NCI-H1694 (cell line): Measurements from ENCODE around the gene SLC35A2.

Experiments used
- DNase-seq: peaks from one replicate; lab custom pipeline; 2025; lab: John Stamatoyannopoulos, UW

Gene SLC35A2

GRCh38 chrX:48911412-48912182 is at the start of gene SLC35A2:
TSS of gene SLC35A2 (minus strand) at chrX:48911646. CDS start at chrX:48911636, 10 bp downstream.
- DNase-seq, result peak; percentile 80

DNA sequence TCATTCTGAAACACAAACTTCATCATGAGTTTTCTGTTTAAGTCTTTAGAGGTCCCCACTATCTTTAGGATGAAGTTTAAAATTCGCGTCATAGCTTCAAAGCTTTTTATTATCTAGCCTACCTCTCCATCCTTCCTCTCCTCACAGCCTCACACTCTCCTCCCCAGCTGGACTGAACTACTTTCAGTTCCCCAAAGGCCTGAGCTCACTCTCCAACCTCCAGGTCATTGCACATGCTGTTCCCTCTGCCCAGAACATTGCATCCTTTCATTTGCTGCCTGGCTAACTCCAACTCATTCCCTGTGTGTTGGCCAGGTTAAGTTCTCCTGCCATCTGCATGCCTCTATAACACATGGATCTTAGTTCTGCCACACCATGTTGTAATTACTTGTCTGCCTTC is 48.8 kb upstream of the SLC35A2 start:
- DNase-seq, result no peak

DNA sequence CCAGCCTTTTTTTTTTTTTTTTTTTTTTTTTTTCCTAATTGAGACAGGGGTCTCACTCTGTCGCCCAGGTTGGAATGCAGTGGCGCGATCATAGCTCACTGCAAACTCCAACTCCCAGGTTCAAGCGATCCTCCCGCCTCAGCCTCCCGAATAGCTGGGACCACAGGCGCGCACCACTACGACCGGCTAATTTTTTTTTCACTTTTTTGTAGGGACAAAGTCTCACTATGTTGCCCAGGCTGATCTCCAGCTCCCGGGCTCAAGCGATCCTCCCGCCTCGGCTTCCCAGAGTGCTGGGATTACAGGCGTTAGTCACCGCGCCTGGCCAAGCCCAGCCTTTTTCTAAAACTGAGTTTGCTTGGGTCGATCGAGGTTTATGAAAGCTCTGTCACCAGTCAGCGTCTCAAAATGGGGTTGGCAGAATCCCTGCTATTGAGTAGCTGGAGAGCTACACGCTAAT is 47.2 kb upstream of the SLC35A2 start:
- DNase-seq, result no peak

GRCh38 chrX:48957827-48958634 is 46.6 kb upstream of the SLC35A2 start:
- peak; percentile 93 for DNase-seq

- peak; percentile 54 for DNase-seq
Measured at GRCh38 chrX:48957477-48957826, 46.0 kb upstream of the SLC35A2 start, which contains the start of gene OTUD5. TSS of gene OTUD5 (minus strand) at chrX:48957607. CDS start at chrX:48957570, 37 bp downstream.

DNA sequence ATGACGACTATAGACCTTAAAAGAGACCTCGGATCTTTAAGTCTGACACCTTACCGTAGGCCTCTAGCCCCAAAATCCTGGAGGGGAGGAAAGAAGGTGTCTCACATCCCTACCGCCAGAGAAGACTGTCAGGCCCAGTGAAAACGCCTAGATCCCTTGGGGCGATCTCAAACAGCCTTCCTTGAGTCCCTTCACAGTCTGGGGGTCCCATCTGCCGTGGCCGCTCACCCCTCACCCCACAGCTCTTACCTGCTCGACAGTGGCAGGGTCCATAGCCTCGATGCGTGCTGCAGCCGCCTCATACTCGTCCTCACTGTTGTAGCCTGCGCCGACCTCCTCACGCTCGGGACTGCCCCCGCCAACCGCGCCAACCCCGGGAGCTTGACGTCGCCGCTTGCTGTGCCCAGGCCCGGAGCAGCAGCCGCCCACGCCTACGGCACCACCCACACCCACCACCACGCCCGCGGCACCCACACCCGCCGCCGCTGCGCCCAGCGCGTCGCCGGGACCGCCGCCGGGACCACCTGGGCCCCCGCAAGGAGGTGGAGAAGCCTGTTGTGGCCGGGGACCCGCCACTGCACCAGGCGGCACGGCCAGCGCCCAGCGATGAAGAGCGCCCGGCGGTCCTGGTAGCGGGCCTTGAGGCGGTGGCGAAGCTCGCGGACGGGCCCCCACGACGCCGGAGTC is 45.4 kb upstream of the SLC35A2 start:
- DNase-seq, result no peak

DNA sequence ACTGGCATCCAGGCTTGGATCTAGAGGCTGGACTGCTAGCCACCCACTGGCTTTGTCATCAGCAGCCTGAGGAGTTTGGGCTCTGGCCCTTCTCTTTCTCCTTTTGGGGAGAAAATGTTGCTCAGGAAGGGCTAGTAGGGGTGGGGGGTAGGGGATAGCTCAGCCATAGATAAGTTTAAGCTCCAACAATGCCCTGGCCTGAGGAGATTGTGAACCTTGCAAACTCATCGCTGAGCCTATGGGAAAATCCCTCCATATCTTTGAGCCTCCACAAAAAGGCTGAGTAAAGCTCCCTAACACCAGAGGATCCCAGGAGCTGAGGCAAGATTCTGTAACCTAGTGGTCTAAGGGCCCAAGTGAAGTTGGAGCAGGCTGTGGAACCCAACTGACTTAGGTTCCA is 37.1 kb upstream of the SLC35A2 start:
- no peak for DNase-seq

GRCh38 chrX:48945517-48946348 is 34.3 kb upstream of the SLC35A2 start:
- peak; percentile 41 for DNase-seq

GRCh38 chrX:48942895-48943294 is 31.4 kb upstream of the SLC35A2 start:
- no peak for DNase-seq

- DNase-seq, result no peak
Measured at GRCh38 chrX:48940404-48940955, 29.0 kb upstream of the SLC35A2 start.

DNA sequence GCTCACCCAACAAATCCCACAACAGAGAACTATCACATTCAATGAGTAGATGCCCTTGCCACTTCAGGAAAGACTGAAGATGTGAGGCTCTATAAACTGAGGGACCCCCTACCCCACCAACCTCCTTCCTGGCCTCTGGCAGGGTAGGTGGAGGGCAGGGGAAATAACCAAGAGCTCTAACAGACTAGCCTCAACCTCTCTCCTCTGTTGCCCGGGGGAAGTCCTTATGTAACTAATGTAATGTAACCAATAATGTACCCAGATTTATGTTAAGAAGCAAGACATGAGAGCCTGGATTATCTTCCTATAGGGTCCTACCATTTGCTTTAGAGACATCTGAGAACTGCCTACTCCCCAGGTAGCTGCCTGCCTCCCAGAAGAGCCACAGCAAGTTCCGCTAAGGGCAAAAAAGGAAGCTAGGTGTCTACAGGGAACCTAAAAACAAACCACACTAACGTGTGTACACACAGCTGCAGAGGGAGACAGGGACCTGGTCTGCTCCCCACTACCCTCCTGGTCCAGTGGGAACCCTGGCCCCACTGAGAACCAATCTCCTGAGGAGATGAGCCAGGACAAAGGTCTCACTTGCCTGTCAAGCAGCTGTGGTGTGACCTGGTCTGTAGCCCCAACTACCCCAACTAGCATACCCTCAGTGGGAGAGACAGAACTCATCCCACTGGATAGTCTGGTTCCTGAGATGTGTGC is 28.2 kb upstream of the SLC35A2 start:
- no peak for DNase-seq

DNA sequence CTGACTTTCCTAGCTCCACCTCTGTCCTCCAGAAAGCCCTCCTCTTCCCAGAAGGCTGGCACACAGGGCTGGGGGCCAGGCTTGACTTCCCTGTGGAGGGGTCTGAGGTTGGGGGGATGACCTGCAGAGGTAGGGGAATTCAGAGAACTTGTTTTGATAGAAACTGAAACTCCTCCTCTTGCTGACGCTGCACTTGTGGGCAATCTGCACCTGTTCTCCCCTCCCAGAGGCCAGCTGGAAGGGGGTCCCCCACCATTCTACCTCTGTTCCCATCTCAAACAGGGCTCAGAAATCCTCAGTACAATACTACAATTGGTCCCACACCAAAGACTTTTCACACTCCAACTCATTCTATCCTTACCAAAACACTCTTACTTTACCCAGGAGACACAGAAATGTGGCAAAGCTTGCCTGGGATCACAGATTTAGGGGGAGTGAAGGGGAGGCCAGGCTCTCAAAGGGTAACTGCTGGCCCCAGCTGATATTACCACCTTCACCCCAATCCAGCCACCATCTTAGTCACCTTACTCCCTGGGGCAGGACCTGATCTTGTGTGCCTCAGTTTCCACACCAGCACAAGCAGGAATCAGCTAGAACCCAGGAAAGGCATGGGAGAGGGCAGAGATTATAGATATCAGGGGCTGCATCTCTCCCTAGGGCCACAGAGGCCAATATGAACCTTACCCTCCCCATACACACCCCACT is 27.4 kb upstream of the SLC35A2 start:
- DNase-seq, result no peak

DNA sequence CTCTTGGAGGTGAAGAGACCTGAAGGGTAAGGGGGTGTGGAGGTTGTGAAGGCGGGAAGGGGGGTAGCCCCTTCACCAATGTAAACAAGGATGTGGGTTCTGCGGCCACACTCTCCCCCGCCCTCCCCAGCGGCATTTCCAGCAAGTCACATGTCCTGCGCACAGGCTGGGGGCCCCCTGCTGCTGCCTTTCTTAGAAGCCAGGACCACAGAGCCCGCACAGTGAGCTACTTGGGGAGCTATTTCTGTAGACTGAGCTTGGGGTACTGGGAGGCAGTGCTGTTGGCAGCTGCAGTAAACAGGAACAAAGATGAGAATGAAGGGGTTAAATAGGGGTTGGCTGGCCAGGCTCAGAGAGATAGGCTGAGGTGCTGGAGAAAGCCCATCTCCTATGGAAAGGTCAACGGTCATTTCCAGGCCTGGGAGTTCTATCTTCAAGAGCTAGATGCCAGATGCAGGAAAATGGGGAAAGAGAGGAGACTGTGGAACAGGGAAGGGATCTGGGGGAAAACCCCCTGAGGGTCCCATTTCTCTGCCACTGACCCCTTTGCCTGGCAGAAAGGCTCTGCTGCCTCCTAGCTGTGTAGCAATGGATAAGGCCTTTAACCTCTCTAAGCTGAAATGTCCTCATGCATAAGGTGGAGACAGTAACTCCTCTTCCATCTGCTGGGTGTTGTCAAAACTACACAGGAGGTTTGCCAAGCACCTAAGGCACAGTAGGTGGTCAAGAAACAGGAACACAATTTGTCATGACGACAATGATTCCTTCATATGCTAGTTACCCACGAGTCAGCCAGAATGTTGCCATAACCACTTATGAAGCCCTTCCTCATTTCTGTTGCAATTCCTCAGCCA is 25.8 kb upstream of the SLC35A2 start:
- no peak for DNase-seq

DNA sequence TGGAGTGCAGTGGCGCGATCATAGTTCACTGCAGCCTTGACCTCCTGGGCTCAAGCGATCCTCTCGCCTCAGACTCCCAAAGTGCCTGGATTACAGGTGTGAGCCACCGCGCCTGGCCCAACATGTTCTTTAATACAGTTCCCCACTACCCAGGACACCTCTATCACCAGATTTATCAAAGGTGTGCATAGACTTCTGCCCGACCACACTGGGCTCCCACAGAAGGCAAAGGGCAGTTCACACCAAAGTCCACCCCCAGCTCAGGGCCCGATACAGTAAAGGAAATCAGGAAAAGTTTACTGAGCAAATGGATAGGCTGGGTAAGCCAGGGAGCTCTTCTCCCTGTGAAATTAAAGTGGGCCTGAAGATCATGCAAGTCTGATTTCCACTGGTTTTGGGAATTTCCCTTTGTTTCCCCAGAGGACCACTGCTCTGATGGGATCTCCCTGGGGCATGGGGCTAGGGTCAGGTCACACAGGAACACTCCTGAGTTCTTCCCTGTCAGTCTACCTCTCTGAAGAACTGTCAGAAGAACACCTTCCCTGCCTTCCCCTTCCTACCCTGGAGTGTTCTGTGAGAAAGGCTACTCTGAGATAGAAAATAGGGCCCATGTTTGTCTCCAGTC is 25.1 kb upstream of the SLC35A2 start:
- no peak for DNase-seq

DNA sequence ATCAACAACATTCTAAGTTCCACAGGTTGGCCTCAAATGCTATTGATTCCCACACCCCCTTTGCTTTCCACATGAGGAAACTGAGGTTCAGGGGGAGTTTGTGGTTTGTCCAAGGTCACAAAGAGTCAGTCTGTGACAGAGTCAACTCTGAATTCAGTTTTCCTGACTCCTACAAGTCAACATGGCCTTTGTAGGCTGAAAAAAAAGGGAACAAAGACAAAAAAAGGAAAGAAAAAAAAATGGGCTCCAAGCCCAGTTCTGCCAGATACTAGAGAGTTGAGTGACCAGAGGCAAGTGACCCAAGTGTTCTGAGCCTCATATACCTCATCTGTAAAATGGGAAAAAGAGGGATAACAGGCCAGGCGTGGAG is 23.8 kb upstream of the SLC35A2 start:
- no peak for DNase-seq

GRCh38 chrX:48934581-48935300 is 23.3 kb upstream of the SLC35A2 start:
- no peak for DNase-seq

DNA sequence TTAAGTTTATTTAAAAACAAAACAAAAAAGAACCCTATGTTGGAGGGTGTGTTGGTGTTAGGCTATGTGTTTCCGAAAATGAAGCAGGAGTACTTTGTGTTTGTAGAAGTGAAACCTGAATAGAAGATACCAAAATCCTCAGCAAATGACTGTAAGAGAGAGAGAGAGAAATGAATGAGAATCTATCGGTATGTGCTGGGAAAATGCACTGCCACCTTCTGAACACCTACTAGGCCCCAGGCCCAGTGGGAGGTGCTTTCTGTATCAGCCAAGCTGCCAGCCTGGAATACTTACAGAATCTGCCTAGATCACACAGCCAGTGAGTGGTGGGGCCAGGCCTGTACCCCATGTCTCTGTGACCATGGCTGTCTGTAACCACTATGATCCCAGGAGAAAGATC is 22.3 kb upstream of the SLC35A2 start:
- DNase-seq, result no peak
